Measurements from ENCODE around the gene RASGRP3.

RASGRP3 gene

GRCh38 chr2:33489835-33490431, 13.5 kb downstream of the RASGRP3 start:
- no peaks in the 10 kb centered on the region for H3K36me3 ChIP-seq (ENCODE audit: control insufficient read depth, insufficient read depth, low read length)
- peaks cover 3% of the 10 kb centered on the region for H3K4me1 ChIP-seq
- no peak overlapping the region for H3K4me2 ChIP-seq (ENCODE audit: low read length)
- H2AFZ ChIP-seq, result no peak overlapping the region
- H3K9ac ChIP-seq, result no peak overlapping the region
- peaks cover 20% of the 10 kb centered on the region for H3K79me2 ChIP-seq
- no peak overlapping the region for H3K27ac ChIP-seq
- H3K4me3 ChIP-seq (ENCODE audit: low read depth, low read length), result no peak overlapping the region
- no peaks in the 10 kb centered on the region for H3K27me3 ChIP-seq (ENCODE audit: control insufficient read depth, insufficient read depth, low read length)
- no peaks in the 10 kb centered on the region for H3K9me3 ChIP-seq (ENCODE audit: control insufficient read depth, low read length)
- TF ChIP-seq CTCF (IDR thresholded peaks at IDR 0.05), result no peak

GRCh38 chr2:33491441-33492084, 15.1 kb downstream of the RASGRP3 start:
- Histone ChIP-seq H3K9ac (no peak overlapping the region), H3K36me3 (ENCODE audit: control insufficient read depth, insufficient read depth, low read length) (no peaks in the 10 kb centered on the region), H3K4me1 (peaks cover 3% of the 10 kb centered on the region), H3K4me3 (ENCODE audit: low read depth, low read length) (no peak overlapping the region), H3K9me3 (ENCODE audit: control insufficient read depth, low read length) (no peaks in the 10 kb centered on the region), H3K27me3 (ENCODE audit: control insufficient read depth, insufficient read depth, low read length) (no peaks in the 10 kb centered on the region), H3K27ac (no peak overlapping the region), H2AFZ (no peak overlapping the region), H3K4me2 (ENCODE audit: low read length) (no peak overlapping the region), H3K79me2 (peaks cover 14% of the 10 kb centered on the region)
- no peak for TF ChIP-seq CTCF (IDR thresholded peaks at IDR 0.05)

GRCh38 chr2:33492399-33493134, 16.1 kb downstream of the RASGRP3 start:
- H3K27ac ChIP-seq, result no peak overlapping the region
- peaks cover 3% of the 10 kb centered on the region for H3K4me1 ChIP-seq
- no peaks in the 10 kb centered on the region for H3K27me3 ChIP-seq (ENCODE audit: control insufficient read depth, insufficient read depth, low read length)
- H2AFZ ChIP-seq, result no peak overlapping the region
- peaks cover 14% of the 10 kb centered on the region for H3K79me2 ChIP-seq
- H3K9me3 ChIP-seq (ENCODE audit: control insufficient read depth, low read length), result no peaks in the 10 kb centered on the region
- H3K36me3 ChIP-seq (ENCODE audit: control insufficient read depth, insufficient read depth, low read length), result no peaks in the 10 kb centered on the region
- no peak overlapping the region for H3K4me3 ChIP-seq (ENCODE audit: low read depth, low read length)
- no peak for TF ChIP-seq CTCF (IDR thresholded peaks at IDR 0.05)
- H3K4me2 ChIP-seq (ENCODE audit: low read length), result no peak overlapping the region
- H3K9ac ChIP-seq, result no peak overlapping the region

- no peak overlapping the region for H3K4me3 ChIP-seq (ENCODE audit: low read depth, low read length)
- H3K36me3 ChIP-seq (ENCODE audit: control insufficient read depth, insufficient read depth, low read length), result no peaks in the 10 kb centered on the region
- H3K9me3 ChIP-seq (ENCODE audit: control insufficient read depth, low read length), result no peaks in the 10 kb centered on the region
- no peak overlapping the region for H2AFZ ChIP-seq
- H3K4me2 ChIP-seq (ENCODE audit: low read length), result no peak overlapping the region
- no peak overlapping the region for H3K9ac ChIP-seq
- H3K79me2 ChIP-seq, result peaks cover 12% of the 10 kb centered on the region
- peaks cover 3% of the 10 kb centered on the region for H3K4me1 ChIP-seq
- no peak for TF ChIP-seq CTCF (IDR thresholded peaks at IDR 0.05)
- no peaks in the 10 kb centered on the region for H3K27me3 ChIP-seq (ENCODE audit: control insufficient read depth, insufficient read depth, low read length)
- no peak overlapping the region for H3K27ac ChIP-seq
Observed at GRCh38 chr2:33494155-33494779, 17.8 kb downstream of the RASGRP3 start.

All from parathyroid adenoma (tissue), 2 donors.